Ishikawa (cell line): ENCODE data around the gene NTNG2.

ENCODE experiments used
- CEBPB ChIP-seq: IDR thresholded peaks from 2 replicates; pipeline ENCODE4 v1.6.1; 2012
- CREB1 ChIP-seq: IDR thresholded peaks from 2 replicates; pipeline ENCODE4 v1.6.1; 2012; ENCODE audit warnings: low read depth
- EGR1 ChIP-seq: IDR thresholded peaks from 2 replicates; pipeline ENCODE4 v1.6.1; 2012
- EP300 ChIP-seq: IDR thresholded peaks from 2 replicates; pipeline ENCODE4 v1.6.1; 2012; ENCODE audit warnings: borderline replicate concordance
- FOXM1 ChIP-seq: IDR thresholded peaks from 2 replicates; pipeline ENCODE4 v1.6.1; 2012; ENCODE audit warnings: low read depth, borderline replicate concordance
- NFIC ChIP-seq: IDR thresholded peaks from 2 replicates; pipeline ENCODE4 v1.6.1; 2012
- RAD21 ChIP-seq: IDR thresholded peaks from 2 replicates; pipeline ENCODE4 v1.6.1; 2012; ENCODE audit warnings: low read depth
- TAF1 ChIP-seq: IDR thresholded peaks from 2 replicates; pipeline ENCODE4 v1.6.1; 2012; ENCODE audit warnings: low read depth, mild to moderate bottlenecking
- TCF12 ChIP-seq: IDR thresholded peaks from 2 replicates; pipeline ENCODE4 v1.6.1; 2012; ENCODE audit warnings: low read depth
- TEAD4 ChIP-seq: IDR thresholded peaks from 2 replicates; pipeline ENCODE4 v1.6.1; 2012
- YY1 ChIP-seq: IDR thresholded peaks from 2 replicates; pipeline ENCODE4 v1.6.1; 2012; ENCODE audit warnings: low read depth
- ZBTB7A ChIP-seq: IDR thresholded peaks from 2 replicates; pipeline ENCODE4 v1.6.1; 2012; ENCODE audit warnings: low read depth
- TF ChIP-seq, protein P1 (sequence below): IDR thresholded peaks from 2 replicates; pipeline ENCODE4 v1.6.1; 2012
- TF ChIP-seq, protein P2 (sequence below): IDR thresholded peaks from 2 replicates; pipeline ENCODE4 v1.6.1; 2012; ENCODE audit warnings: low read depth, mild to moderate bottlenecking
- TF ChIP-seq, protein P3 (sequence below): IDR thresholded peaks from 2 replicates; pipeline ENCODE4 v1.6.1; 2012

The NTNG2 gene

DNA sequence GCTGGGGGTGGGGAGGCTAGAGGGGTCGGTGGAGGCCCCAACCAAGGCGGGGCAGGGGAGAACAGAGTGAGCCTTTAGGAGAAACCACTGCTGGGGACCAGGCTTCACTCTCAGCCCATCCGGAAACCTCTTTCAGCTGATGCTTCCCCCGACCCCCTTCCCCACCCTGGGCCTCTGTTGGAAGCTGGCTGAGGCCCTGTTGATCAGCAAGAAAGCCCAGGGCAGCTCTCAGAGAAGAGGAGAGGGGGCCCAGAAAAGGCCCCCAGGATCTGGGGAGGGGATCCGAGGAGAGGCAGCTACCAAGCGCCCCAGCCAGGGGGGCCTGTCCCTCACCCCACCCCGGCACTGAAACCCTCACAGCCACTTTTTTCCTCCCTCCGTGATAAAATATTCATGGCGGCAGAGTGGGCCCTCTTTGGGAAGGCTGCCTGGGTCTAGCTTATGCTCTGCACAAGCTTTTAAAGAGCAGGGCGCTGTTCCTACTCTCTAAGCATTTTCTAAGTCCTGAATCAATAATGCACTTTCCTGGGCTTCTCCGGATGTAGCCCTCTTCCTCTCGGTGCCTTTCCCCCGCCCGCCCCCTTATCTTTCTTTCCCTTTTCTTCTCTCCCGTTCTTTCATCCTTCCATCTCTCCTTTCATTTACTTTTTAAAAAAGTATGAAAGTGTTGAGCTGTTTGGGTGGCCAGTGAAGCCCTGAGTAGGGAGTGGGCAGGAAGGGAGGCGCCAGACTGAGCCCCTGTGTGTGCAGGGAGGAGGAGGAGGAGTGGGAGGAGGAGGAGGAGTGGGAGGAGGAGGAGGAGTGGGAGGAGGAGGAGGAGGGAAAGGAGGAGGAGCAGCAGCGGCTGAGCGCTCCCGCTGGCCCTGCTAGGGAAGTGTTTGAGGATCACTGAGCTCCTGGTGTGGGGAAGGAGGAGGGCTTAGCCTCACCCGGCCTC lies 23.5 kb downstream of the NTNG2 start:
- TF ChIP-seq, protein P1, sequence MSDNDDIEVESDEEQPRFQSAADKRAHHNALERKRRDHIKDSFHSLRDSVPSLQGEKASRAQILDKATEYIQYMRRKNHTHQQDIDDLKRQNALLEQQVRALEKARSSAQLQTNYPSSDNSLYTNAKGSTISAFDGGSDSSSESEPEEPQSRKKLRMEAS: no peak
- TF ChIP-seq YY1 (no peak), EGR1 (no peak), RAD21 (no peak), TEAD4 (no peak), EP300 (no peak), FOXM1 (no peak), TCF12 (no peak), ZBTB7A (no peak), NFIC (no peak), CEBPB (no peak)
- TF ChIP-seq, protein P2, sequence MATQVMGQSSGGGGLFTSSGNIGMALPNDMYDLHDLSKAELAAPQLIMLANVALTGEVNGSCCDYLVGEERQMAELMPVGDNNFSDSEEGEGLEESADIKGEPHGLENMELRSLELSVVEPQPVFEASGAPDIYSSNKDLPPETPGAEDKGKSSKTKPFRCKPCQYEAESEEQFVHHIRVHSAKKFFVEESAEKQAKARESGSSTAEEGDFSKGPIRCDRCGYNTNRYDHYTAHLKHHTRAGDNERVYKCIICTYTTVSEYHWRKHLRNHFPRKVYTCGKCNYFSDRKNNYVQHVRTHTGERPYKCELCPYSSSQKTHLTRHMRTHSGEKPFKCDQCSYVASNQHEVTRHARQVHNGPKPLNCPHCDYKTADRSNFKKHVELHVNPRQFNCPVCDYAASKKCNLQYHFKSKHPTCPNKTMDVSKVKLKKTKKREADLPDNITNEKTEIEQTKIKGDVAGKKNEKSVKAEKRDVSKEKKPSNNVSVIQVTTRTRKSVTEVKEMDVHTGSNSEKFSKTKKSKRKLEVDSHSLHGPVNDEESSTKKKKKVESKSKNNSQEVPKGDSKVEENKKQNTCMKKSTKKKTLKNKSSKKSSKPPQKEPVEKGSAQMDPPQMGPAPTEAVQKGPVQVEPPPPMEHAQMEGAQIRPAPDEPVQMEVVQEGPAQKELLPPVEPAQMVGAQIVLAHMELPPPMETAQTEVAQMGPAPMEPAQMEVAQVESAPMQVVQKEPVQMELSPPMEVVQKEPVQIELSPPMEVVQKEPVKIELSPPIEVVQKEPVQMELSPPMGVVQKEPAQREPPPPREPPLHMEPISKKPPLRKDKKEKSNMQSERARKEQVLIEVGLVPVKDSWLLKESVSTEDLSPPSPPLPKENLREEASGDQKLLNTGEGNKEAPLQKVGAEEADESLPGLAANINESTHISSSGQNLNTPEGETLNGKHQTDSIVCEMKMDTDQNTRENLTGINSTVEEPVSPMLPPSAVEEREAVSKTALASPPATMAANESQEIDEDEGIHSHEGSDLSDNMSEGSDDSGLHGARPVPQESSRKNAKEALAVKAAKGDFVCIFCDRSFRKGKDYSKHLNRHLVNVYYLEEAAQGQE: no peak
- TF ChIP-seq, protein P3, sequence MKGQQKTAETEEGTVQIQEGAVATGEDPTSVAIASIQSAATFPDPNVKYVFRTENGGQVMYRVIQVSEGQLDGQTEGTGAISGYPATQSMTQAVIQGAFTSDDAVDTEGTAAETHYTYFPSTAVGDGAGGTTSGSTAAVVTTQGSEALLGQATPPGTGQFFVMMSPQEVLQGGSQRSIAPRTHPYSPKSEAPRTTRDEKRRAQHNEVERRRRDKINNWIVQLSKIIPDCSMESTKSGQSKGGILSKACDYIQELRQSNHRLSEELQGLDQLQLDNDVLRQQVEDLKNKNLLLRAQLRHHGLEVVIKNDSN: no peak

DNA sequence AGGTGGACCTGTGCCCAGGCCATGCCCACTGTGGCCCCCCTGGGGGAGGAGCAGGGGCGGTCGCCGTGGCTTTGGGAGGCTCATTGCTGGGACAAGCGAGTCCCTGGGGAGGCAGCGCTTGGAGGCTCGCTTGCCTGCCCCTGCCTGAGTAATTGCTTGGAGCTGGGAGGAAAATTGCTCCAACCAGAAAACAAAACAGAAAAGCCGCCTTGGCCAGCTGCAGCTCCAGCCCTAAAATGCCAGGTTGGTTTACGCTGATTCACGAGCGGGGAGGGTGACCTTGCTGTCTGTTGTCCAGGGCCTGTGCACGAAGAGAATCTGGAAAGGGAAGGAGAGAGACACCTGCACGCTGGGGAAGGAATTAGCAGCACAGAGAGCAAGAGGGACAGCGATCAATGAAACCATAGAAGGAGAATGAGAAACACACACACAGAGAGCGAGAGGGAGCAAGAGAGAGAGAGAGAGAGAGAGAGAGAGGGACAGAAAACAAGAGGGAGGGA lies 25.3 kb downstream of the NTNG2 start:
- TF ChIP-seq TCF12: no peak
- no peak for TF ChIP-seq RAD21
- TF ChIP-seq, protein P3: no peak
- TF ChIP-seq ZBTB7A: no peak
- no peak for TF ChIP-seq EP300
- TF ChIP-seq, protein P1: no peak
- TF ChIP-seq NFIC: no peak
- no peak for TF ChIP-seq TAF1
- TF ChIP-seq CEBPB: no peak
- TF ChIP-seq YY1: no peak
- TF ChIP-seq EGR1: no peak
- TF ChIP-seq, protein P2: no peak
- TF ChIP-seq TEAD4: no peak
- no peak for TF ChIP-seq FOXM1
- no peak for TF ChIP-seq CREB1

DNA sequence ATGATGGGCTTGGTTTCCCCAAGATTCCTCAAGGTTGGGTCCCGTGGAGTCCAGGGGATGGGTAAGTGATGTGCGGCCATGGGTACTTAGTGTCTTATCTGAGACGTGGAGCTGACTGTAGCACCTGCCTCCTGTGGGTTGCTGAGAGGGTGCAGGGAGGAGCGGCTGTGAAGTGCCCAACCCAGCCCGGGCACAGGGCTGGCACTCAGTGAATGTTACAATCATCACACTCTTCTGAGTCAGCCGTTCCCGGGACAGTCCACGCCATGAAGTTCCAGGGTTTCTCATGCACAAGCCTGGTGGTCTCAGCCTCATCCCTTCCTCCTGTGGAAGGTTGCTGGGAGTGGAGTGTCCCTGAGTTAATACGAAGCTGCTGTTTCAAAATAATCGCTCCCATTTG lies 29.1 kb downstream of the NTNG2 start:
- TF ChIP-seq TEAD4 (no peak), TAF1 (no peak), EGR1 (no peak), EP300 (no peak), CREB1 (no peak), RAD21 (no peak), NFIC (no peak), FOXM1 (no peak), TCF12 (no peak), CEBPB (no peak), YY1 (no peak), ZBTB7A (no peak)
- TF ChIP-seq, protein P3: no peak
- TF ChIP-seq, protein P1: no peak
- TF ChIP-seq, protein P2: no peak
